Measurements from ENCODE around the gene ISY1.
"Not testable (repeated sequence)": the region's sequence is repeated elsewhere in the genome, so short reads cannot be mapped to it uniquely, and the experiment has no call there.

Gene ISY1

DNA sequence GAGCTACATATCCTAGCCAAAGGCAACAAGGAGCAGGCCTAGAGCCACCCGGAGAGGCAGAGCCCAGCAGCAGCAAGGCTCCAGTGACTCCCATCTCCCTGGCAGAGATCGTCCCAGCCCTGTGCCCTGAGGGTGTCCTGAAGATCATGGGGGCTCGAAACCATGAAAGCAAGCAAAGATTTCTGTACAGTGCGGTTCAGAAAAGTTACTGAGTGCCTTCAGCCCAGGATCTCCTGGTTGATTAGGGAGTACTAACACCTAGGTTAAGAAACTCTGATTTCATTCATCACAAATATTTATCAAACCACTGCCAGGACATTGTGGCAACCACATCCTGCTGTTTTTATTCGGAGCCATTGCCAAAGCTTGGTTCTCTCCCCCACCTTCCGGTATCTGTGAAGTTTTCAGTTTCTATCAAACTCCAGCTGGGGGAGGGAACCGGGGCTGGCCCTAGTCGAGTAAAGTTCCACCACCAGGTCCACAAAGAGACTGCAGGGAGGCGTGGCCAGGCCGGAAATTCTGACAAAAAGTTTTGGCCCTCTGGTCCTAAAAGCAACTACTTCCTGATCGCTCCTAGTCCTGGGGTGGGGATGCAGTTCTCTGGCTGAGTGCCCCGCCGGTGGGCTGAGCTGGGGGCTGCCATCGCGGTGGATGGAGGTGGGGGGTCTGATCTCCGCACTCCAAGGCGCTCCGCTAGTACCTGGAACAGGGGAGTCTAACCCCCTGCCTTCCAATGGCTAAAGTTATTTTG is 40.4 kb downstream of the ISY1 start:
- peak; percentile 77 for DNase-seq (ENCODE audit: low spot score)

DNA sequence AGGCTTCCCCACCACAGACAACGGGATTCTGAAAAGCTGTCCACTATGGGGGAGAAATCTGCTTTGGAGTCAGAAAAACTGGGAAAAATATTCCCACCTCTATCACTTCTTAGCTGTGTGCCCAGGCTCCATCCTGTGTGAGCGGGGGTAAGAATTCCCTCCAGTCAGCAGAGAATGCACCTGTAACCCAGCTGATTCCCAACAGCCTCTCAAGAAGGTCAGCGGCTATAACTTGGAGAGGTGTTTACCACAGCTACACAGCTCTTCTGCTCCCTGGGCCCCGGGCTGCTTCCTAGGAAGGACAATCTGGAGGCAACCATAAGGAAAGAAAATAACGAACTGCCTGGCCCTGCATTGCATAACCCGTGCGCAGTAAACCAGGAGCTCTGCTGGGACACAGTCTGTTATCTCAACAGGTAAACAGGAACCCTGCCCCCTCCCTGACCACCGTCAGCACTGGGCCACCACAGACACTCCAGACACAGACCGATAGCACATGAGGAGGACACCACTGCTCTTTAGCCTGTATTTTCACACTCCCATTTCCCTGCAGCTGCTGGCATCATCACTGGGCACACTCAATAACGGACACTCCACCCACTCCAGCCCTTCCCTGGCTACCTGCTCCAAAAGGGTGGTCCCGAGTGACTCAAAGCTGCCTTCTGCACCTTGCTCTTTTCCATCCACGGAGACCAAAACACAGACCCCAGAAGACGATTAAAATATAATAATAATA is 41.3 kb downstream of the ISY1 start:
- no peak for DNase-seq (ENCODE audit: low spot score)

DNA sequence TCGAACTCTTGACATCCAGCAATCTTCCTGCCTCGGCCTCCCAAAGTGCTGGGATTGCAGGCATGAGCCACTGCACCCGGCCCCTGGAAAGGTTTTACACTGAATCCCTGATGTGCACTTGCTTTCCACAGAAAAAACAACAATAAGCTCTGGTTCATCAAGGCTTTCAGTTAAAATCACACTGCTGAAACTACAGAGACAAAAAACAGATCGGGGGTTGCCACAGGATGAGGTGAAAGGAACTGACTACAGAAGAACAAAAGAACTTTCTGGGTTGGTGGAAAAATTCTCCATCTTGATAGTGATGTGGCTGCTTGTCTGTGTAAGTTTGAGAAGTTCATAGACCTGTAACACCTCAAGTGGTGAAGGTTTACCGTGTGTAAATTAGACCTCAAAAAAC is 42.1 kb downstream of the ISY1 start:
- DNase-seq (ENCODE audit: low spot score) = no peak

DNA sequence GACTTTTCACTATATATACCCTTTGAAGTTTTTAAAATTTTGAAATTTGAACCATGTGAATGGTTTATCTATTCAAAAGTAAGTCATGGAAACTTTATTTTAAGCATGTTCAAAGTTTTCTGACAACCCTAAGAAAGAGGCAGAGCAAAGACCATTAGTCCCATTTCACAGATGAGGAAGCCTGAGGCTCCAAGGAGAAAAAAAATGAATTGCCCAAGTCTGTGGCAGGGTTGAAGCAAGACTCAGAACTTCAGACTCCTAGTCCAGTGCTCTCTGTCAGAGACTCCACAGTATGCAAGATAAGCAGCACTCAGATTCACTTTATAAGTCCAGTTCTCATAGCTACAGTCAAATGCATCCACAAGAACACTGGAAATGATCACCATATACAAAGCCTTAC is 43.7 kb downstream of the ISY1 start:
- no peak for DNase-seq (ENCODE audit: low spot score)

DNA sequence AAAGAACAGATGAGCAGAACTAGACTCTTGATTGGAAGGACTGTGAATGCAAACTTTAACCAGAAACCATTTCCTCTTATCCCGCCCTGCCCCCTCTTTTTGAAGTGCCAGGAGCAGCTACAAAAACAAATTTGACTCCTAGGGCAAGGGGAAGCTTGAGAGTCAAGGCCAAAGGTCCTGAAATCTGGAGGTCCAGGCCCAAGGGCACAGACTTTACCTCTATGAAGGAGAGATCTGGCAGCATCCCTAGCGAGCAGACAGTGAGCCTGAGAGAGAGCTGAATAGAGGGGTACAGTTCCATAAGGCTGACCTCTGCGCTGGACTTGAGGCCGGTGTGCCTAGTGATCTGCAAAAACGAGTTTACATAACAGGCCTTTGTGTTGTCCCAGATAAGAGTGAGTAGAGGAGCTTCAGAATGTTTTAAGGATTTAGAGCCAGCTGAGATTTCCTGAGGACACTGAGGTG is 44.3 kb downstream of the ISY1 start:
- no peak for DNase-seq (ENCODE audit: low spot score)

DNA sequence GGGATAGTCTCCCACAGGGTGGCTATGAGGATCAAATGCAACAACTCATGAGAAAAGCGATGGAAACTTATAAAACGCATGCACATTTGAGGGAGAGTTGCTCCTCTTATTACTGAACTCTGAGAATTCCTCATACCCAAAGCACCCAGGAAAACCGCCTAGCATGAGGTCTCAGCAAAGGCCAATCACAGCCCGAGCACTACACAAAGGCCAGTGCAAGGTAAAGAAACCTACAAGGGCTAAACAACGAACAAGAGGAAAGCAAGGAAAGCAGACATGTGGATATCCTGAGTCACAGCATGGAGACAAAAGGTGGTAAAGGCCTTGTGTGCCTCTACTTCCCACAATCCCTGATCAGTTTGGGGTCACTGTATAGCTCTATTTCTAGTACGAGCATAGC is 46.4 kb downstream of the ISY1 start:
- DNase-seq (ENCODE audit: low spot score) = no peak

DNA sequence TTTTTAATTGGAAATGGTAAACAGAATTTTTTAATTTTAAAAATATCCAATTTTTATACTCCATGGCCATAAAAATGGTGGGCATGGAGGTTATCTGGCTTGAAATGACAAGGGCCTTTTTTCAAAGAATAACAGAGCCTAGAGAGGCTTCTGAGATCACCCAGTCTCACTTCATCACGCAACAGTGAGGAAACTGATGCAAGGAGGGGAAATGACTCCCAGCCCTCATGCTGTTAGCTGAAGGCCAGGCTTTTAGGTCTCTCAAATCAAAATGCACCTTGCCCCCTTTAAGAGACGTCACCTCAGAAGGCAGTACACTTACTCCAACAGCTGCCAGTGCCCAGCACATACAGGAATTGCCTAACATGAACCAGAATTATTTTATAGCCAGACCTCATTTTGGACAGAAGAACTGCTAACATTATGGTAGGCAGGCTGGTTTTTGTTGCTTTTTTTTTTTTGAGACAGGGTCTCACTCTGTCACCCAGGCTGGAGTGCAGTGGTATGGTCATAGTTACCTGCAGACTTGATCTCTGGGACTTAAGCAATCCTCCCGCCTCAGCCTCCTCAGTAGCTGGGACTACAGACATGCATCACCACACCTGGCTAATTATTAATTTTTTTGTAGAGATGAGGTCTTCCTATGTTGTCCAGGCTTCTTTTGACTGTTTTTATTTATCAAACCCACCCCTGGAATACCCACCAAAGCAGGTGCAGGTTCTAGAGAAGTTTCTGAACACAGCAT is 48.4 kb downstream of the ISY1 start:
- DNase-seq (ENCODE audit: low spot score) = no peak

DNA sequence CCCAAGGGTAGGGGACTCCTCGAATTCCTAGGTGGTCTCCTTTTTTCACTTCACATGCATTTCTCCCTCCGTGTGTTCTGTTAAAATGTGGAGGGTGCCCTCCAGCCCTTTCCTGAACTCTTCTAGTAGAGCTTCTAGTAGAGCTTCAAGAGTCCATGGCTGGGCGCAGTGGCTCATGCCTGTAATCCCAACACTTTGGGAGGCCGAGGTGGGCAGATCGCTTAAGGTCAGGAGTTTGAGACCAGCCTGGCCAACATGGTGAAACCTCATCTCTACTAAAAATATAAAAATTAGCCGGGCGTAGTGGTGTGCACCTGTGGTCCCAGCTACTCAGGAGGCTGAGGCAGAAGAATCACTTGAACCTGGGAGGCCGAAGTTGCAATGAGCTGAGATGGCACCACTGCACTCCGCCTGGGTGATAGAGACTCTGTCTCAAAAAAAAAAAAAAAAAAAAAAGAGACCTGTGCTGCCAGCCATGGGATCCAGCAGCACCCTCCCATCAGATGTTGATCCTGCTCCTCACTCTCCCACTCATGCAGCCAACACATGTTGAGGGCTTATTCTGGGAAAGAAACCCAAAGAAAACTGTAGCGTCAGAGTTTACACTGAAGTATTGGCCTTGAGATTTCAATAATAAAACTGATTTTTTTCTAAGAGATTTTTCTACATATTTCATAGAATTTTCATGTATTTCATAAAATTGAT is 49.6 kb downstream of the ISY1 start:
- not testable (repeated sequence) for DNase-seq (ENCODE audit: low spot score)

DNA sequence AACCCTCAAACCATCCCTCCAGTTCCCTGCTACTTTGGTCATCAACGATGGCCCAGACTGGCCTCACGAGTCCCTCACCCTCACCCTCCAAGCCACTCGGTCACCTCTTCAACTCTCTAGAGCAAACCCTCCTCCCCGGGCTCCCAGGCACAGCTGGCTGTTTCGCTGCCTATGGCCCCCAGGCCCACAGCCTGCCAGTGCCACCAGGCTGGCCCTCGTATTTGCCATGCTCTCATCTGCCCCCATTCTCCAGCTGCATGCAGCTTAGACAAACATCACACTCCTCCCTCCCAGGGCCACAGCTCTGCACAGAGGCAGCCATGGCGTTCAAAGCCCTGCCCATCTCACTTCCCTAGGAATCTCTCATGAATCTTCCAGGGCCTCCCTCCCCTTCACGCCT is 53.1 kb downstream of the ISY1 start:
- DNase-seq (ENCODE audit: low spot score) = no peak

DNA sequence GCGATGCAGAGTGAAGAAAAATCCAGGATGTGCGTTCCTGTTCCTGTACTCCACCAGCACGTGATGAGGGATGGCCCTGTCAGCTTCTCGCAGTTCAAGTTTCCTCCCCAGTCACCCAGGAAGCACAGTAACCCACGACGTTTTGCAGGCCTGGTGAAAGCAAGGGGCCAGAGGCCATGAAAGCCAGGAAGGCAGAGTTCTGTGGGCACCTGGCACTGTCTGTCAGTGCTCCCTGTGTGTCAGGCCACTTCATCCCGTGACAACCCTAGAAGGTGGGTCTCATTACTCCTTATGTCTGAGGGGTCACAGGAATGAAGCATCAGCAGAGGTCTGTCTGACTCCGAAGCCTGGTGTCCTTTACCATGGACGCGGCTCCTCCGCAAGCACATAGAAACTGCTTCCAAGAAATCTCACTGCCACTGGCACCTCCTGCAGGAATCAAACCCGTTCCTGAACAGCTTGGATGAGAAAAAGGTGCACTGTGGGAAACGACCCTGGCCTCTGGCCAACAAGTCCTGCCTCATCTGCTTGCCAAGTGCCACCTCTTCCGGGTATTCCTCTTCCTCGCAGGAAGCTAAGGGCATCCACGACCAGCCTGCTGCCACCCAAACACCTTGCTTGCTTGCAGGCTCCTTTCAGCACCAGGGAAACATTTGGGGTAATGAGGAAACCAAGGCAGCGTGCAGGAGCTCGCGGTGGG is 53.8 kb downstream of the ISY1 start:
- no peak for DNase-seq (ENCODE audit: low spot score)

DNA sequence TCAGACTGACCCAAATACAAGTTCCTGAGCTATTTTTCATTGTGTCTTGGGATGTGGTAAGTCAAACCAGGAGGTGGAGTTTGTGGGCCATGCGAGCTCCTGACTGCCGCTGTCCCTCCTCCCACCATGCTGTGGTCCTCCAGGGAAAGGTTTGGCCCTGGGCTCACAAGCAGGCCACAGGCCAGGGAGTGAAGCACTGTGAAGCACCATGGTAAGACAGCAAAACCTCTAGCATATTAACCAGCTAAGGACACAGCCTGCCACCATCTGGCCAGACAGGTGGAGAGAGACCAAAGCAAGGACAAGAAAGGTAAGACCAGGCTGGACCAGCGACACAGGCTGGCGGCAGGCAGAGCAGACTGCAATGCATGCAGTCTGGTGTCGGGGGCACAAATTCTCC is 54.5 kb downstream of the ISY1 start:
- DNase-seq (ENCODE audit: low spot score) = no peak

DNA sequence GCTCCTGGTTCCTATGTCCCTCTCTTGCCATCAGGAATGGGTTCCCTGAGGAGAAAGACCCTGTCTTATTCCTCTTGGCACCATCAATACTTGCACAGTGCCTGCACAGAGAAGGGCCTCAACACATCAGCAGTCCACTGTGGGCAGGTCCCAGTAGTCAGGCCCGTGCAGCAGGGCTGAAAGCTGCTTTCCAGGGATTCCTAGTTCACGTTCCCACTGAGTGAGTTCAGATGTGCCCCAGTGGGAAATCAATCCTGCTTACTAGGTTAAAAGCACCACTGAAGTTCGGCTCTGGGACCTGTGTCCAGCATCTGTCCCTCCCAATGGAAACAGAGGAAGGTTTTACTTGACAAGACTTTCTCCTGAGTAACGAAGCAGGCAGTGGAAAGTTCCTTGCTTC is 55.0 kb downstream of the ISY1 start:
- no peak for DNase-seq (ENCODE audit: low spot score)

DNA sequence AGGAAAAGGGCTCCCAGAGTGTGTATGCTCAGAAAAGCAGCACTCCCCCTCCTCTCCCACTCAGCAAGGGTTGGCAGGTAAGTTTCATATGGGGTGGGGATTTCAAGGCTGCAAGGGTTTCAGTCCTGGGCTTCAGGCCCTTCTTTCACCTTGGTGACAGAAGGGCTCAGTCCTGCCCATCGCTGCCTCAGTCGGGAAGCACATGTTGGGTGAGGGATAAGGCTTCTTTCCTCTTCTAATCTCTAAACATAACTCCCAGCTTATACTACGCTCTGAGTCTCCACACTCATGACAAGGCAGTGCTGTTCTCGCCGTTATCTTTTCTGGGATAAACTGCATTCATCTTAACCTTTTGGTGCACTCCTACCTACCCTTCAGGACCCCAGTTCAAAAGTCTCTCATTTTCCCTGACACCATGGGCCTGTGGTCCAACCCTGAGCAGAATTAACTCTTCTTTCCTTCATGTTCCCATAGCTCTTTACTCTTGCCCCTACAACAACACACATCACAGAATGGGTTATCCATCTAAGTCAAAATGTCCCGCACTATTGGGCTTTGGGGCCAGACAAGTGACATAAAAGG is 56.3 kb downstream of the ISY1 start:
- DNase-seq (ENCODE audit: low spot score) = no peak

DNA sequence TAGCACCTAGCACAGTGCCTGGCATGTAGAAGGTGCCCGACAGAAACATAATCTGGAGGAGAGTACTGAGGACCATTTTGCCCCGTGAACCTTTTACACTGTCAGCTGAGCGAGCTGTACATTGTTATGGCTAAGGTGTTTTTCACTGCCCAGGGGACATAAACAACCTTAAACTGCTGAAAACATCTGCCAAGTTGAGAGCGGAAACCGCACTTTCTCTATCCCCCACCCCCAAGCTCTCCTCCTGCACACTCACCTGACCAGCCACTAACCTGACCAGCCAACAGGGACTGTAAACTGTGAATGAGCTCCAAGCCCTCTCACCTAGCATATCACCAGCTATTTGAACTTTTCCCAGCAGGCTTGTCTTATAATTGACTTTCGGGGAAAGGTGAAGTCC is 56.8 kb downstream of the ISY1 start:
- no peak for DNase-seq (ENCODE audit: low spot score)

DNA sequence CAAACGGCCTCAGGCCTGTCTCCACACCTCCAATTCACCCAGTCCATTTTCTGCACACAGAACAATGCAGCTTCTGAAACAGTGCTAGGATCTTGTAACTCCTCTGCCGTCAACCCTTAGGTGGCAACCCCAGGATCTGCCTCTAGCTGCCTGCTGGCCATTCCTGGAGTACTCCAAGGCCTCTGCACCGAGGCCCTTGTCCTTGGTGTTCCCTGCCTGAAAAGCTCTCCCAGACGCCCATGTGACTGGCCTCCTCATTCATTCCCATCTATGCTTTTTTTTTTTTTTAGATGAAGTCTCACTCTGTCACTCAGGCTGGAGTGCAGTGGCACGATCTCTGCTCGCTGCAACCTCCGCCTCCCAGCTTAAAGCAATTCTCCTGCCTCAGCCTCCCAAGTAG is 57.6 kb downstream of the ISY1 start:
- DNase-seq (ENCODE audit: low spot score) = no peak

DNA sequence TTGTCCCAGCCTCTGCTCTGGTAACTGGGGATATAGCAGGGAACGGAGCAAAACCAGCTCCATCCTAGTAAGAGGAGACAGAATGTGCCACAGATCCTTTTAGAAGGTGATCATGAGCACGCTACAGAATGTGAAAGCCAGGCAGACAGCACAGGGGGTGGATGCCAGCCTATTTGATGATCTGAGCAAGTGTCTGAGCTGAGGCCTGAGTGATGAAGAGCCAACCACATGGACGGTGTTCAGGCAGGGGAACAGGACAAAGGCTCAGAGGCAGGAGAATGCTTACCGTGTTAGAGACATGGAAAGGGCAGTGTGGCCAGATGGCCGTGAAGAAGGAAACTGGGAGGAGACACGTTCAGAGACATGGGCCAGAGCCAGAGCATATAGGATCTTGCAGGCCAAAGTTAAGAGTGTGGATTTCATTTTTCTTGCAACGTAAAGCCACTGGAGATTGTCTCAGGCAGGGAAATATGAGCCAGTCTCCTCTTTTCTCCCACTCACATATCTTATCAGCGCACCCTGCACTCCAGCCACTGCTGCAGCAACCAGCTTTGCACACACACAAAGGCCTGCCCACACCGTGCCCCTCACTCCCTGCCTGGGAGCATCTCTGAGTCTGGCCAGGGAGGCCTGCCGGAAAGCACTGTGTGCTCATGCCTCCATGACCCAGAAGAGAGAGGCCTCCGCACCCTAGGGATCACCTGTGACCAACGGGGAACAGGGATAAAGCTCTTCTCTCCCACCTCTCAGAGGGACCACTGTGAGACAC is 59.3 kb downstream of the ISY1 start:
- no peak for DNase-seq (ENCODE audit: low spot score)

DNA sequence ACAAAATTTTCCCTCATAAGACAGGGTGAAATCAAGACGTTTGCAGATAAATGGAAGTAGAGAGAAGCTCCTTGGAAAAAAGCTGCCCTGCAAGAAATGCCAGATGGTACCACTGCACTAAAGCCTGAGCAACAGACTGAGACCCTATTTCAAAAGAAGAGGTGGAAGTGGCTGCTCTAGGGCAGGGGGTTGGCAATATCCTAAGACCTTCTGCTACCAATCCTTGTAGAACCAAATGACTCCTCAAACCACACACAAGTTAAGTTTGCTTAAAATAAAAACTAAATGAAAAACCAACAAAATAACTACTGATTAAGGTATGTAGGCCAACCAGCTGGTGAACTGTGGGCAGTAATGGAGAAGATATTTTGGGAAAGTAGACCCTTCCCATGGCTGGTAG is 60.6 kb downstream of the ISY1 start:
- no peak for DNase-seq (ENCODE audit: low spot score)

DNA sequence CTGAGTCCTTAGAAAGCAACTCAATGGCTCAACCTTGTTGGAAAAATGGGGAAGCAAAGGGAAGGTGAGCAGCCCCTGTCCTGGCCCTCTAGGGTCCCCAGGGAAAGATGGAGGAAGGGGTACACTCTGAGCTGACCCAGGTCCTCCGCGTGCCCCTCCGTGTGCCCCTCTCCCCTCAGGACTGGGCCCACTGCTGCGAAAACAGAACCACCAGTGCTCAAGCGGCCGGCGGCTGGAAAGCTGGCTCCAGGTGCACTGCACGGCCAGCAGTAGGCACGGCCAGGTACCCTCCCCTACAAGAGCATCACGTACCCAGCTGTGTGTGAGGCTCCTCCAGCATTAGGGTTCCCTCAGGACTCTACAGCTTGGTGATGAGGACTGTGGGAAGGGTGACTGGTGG is 65.6 kb downstream of the ISY1 start:
- DNase-seq (ENCODE audit: low spot score) = no peak

DNA sequence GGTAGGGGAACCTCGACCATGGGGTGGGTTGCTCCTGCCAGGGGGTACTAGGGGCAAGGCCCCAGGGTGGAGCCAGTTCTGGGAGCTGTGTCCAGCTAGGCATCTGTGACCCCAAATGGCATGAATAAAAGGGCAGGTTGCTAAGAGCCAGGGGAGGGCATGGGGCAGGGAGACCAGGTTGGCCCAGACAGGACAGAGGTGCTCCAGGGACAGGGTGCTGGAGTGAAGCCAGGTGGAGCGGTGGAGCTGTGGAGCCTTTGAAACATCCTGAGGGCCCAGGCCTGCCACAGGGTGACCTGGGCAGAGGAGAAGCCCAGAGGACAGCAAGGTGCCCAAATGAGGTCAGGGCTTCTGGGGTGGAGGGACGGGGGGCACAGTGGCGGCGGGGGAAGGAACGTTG is 72.6 kb downstream of the ISY1 start:
- not testable (repeated sequence) for DNase-seq (ENCODE audit: low spot score)

DNA sequence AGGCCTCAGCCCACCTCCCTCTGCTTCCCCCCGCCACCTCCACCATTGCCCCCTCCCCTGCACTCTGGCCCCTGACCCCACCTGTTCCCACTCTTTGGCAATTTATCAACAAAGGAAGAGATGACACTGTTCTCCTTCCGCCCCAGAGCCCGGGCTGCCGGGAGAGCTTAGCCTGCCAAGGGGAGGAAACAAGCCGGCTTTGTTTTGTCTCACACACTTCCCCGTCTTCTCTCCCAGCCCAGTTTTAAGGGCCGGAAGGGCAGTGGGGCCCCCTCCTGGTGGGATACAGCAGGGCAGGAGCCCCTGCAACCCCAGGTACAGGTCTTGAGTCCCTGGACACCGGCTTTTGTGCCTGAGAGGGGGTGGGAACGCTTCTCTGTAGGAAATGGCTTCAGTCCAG is 73.0 kb downstream of the ISY1 start:
- DNase-seq (ENCODE audit: low spot score) = not testable (repeated sequence)

Data from iPS-NIHi11 (cell line).